ENCODE results near the gene GTF2E1. TPM values are rescaled to one million over a fixed set of nuclear protein-coding genes. Genes with fewer than 3 reads are reported as not detected.
"Not testable (repeated sequence)": the region's sequence is repeated elsewhere in the genome, so short reads cannot be mapped to it uniquely, and the experiment has no call there.

GTF2E1 gene
- total and polyA plus RNA-seq, 5 donors, result 4.9 to 13.9 (median 11.4) TPM

- intact Hi-C loops (cut with DNase I), result no loop called here
- 83% methylated on average over 4 of the region's 4 CpGs for WGBS
- DNase-seq, result no peak
- Histone ChIP-seq H3K27ac (ENCODE audit: low read length) (no peak overlapping the region), H3K27me3 (ENCODE audit: control insufficient read depth, insufficient read depth) (no peaks in the 10 kb centered on the region), H3K9me3 (ENCODE audit: control insufficient read depth, low read length) (no peaks in the 10 kb centered on the region), H3K4me3 (ENCODE audit: low read length) (no peak overlapping the region), H3K4me1 (ENCODE audit: control insufficient read depth, insufficient read depth, low read length) (no peaks in the 10 kb centered on the region)
- no peak for ATAC-seq
Measured at GRCh38 chr3:120775411-120775810, 32.9 kb downstream of the GTF2E1 start.

GRCh38 chr3:120778776-120779175 lies 36.2 kb downstream of the GTF2E1 start:
- 96% methylated on average over 3 of the region's 3 CpGs for WGBS

GRCh38 chr3:120780977-120781376 lies 38.4 kb downstream of the GTF2E1 start:
- ATAC-seq, result no peak
- intact Hi-C loops (cut with DNase I), result no loop called here
- DNase-seq, result peak in 2 of 3 donors; percentile 10 to 43
- WGBS, result 83% methylated on average over 13 of the region's 13 CpGs
- Histone ChIP-seq H3K27ac (ENCODE audit: low read length) (no peak overlapping the region), H3K4me3 (ENCODE audit: low read length) (no peak overlapping the region), H3K4me1 (ENCODE audit: control insufficient read depth, insufficient read depth, low read length) (no peaks in the 10 kb centered on the region), H3K27me3 (ENCODE audit: control insufficient read depth, insufficient read depth) (no peaks in the 10 kb centered on the region), H3K9me3 (ENCODE audit: control insufficient read depth, low read length) (no peaks in the 10 kb centered on the region)

More at GRCh38 chr3:120778776-120779175, 36.2 kb downstream of the GTF2E1 start:
- H3K27me3 ChIP-seq (ENCODE audit: control insufficient read depth, insufficient read depth), result no peaks in the 10 kb centered on the region
- intact Hi-C loops (cut with DNase I), result no loop called here
- DNase-seq, result no peak
- H3K4me1 ChIP-seq (ENCODE audit: control insufficient read depth, insufficient read depth, low read length), result no peaks in the 10 kb centered on the region
- no peaks in the 10 kb centered on the region for H3K9me3 ChIP-seq (ENCODE audit: control insufficient read depth, low read length)
- no peak overlapping the region for H3K27ac ChIP-seq (ENCODE audit: low read length)
- no peak overlapping the region for H3K4me3 ChIP-seq (ENCODE audit: low read length)
- no peak for ATAC-seq

- DNase-seq; H3K9me3 ChIP-seq (ENCODE audit: control insufficient read depth, low read length); H3K27ac ChIP-seq (ENCODE audit: low read length); H3K4me3 ChIP-seq (ENCODE audit: low read length); ATAC-seq; H3K27me3 ChIP-seq (ENCODE audit: control insufficient read depth, insufficient read depth); intact Hi-C loops (cut with DNase I); H3K4me1 ChIP-seq (ENCODE audit: control insufficient read depth, insufficient read depth, low read length): not testable (repeated sequence)
- 70% methylated on average over 5 of the region's 5 CpGs for WGBS
Measured at GRCh38 chr3:120785832-120786231, 43.3 kb downstream of the GTF2E1 start.

- WGBS, result 93% methylated on average over 1 of the region's 1 CpG
- Histone ChIP-seq H3K27me3 (ENCODE audit: control insufficient read depth, insufficient read depth) (no peaks in the 10 kb centered on the region), H3K9me3 (ENCODE audit: control insufficient read depth, low read length) (no peaks in the 10 kb centered on the region), H3K4me1 (ENCODE audit: control insufficient read depth, insufficient read depth, low read length) (no peaks in the 10 kb centered on the region), H3K4me3 (ENCODE audit: low read length) (no peak overlapping the region), H3K27ac (ENCODE audit: low read length) (no peak overlapping the region)
- no peak for ATAC-seq
- intact Hi-C loops (cut with DNase I), result loop anchor here in 2 of 4 donors (5.0 to 10.0 kb wide), 2 partner anchors 226 to 229 kb away; no protein-coding TSS in a partner anchor
- DNase-seq, result no peak
Measured at GRCh38 chr3:120791010-120791409, 48.5 kb downstream of the GTF2E1 start.

- intact Hi-C loops (cut with DNase I), result loop anchor here in 2 of 4 donors (5.0 to 10.0 kb wide), 2 partner anchors 227 to 230 kb away; no protein-coding TSS in a partner anchor
- Histone ChIP-seq H3K27ac (ENCODE audit: low read length) (no peak overlapping the region), H3K4me1 (ENCODE audit: control insufficient read depth, insufficient read depth, low read length) (no peaks in the 10 kb centered on the region), H3K9me3 (ENCODE audit: control insufficient read depth, low read length) (no peaks in the 10 kb centered on the region), H3K27me3 (ENCODE audit: control insufficient read depth, insufficient read depth) (no peaks in the 10 kb centered on the region), H3K4me3 (ENCODE audit: low read length) (no peak overlapping the region)
- WGBS, result 34% methylated on average over 1 of the region's 1 CpG
- ATAC-seq (no peak), DNase-seq (no peak)
Measured at GRCh38 chr3:120791913-120792312, 49.4 kb downstream of the GTF2E1 start.

- H3K9me3 ChIP-seq (ENCODE audit: control insufficient read depth, low read length), result no peaks in the 10 kb centered on the region
- no peak for ATAC-seq
- intact Hi-C loops (cut with DNase I), result loop anchor here in 2 of 4 donors (5.0 to 10.0 kb wide), 2 partner anchors 229 to 231 kb away; no protein-coding TSS in a partner anchor
- H3K27ac ChIP-seq (ENCODE audit: low read length), result no peak overlapping the region
- 39% methylated on average over 1 of the region's 1 CpG for WGBS
- no peaks in the 10 kb centered on the region for H3K27me3 ChIP-seq (ENCODE audit: control insufficient read depth, insufficient read depth)
- H3K4me1 ChIP-seq (ENCODE audit: control insufficient read depth, insufficient read depth, low read length), result no peaks in the 10 kb centered on the region
- no peak overlapping the region for H3K4me3 ChIP-seq (ENCODE audit: low read length)
- DNase-seq, result no peak
Measured at GRCh38 chr3:120793601-120794000, 51.1 kb downstream of the GTF2E1 start.

GRCh38 chr3:120795017-120795648 lies 52.6 kb downstream of the GTF2E1 start:
- peak; percentile 81 to 89 for ATAC-seq
- H3K4me1 ChIP-seq (ENCODE audit: control insufficient read depth, insufficient read depth, low read length), result no peaks in the 10 kb centered on the region
- no peak overlapping the region for H3K27ac ChIP-seq (ENCODE audit: low read length)
- no peak overlapping the region for H3K4me3 ChIP-seq (ENCODE audit: low read length)
- intact Hi-C loops (cut with DNase I), result loop anchor here in 3 of 4 donors (2.0 to 10.0 kb wide), 4 partner anchors 230 to 553 kb away; no protein-coding TSS in a partner anchor
- no peaks in the 10 kb centered on the region for H3K27me3 ChIP-seq (ENCODE audit: control insufficient read depth, insufficient read depth)
- 33% methylated on average over 5 of the region's 5 CpGs for WGBS
- peak; percentile 74 to 92 (median 85) for DNase-seq
- H3K9me3 ChIP-seq (ENCODE audit: control insufficient read depth, low read length), result no peaks in the 10 kb centered on the region

GRCh38 chr3:120795959-120796358 lies 53.4 kb downstream of the GTF2E1 start:
- ATAC-seq (no peak), DNase-seq (no peak)
- H3K27ac ChIP-seq (ENCODE audit: low read length), result no peak overlapping the region
- WGBS, result 68% methylated on average over 2 of the region's 2 CpGs
- no peaks in the 10 kb centered on the region for H3K27me3 ChIP-seq (ENCODE audit: control insufficient read depth, insufficient read depth)
- H3K4me3 ChIP-seq (ENCODE audit: low read length), result no peak overlapping the region
- H3K9me3 ChIP-seq (ENCODE audit: control insufficient read depth, low read length), result no peaks in the 10 kb centered on the region
- no peaks in the 10 kb centered on the region for H3K4me1 ChIP-seq (ENCODE audit: control insufficient read depth, insufficient read depth, low read length)
- intact Hi-C loops (cut with DNase I), result loop anchor here in 3 of 4 donors (2.0 to 10.0 kb wide), 4 partner anchors 231 to 554 kb away; no protein-coding TSS in a partner anchor

- H3K4me3 ChIP-seq (ENCODE audit: low read length), result no peak overlapping the region
- H3K9me3 ChIP-seq (ENCODE audit: control insufficient read depth, low read length), result no peaks in the 10 kb centered on the region
- H3K4me1 ChIP-seq (ENCODE audit: control insufficient read depth, insufficient read depth, low read length), result no peaks in the 10 kb centered on the region
- WGBS, result 87% methylated on average over 6 of the region's 6 CpGs
- ATAC-seq (no peak), DNase-seq (no peak)
- intact Hi-C loops (cut with DNase I), result loop anchor here in 3 of 4 donors (5.0 to 10.0 kb wide), 3 partner anchors 232 to 555 kb away; no protein-coding TSS in a partner anchor
- H3K27ac ChIP-seq (ENCODE audit: low read length), result no peak overlapping the region
- H3K27me3 ChIP-seq (ENCODE audit: control insufficient read depth, insufficient read depth), result no peaks in the 10 kb centered on the region
Measured at GRCh38 chr3:120796976-120797375, 54.4 kb downstream of the GTF2E1 start.

- Histone ChIP-seq H3K27ac (ENCODE audit: low read length) (no peak overlapping the region), H3K4me3 (ENCODE audit: low read length) (no peak overlapping the region), H3K4me1 (ENCODE audit: control insufficient read depth, insufficient read depth, low read length) (no peaks in the 10 kb centered on the region), H3K9me3 (ENCODE audit: control insufficient read depth, low read length) (no peaks in the 10 kb centered on the region), H3K27me3 (ENCODE audit: control insufficient read depth, insufficient read depth) (no peaks in the 10 kb centered on the region)
- WGBS, result 87% methylated on average over 2 of the region's 2 CpGs
- intact Hi-C loops (cut with DNase I), result loop anchor here in 3 of 4 donors (5.0 to 10.0 kb wide), 3 partner anchors 233 to 556 kb away; no protein-coding TSS in a partner anchor
- DNase-seq (no peak), ATAC-seq (no peak)
Measured at GRCh38 chr3:120797857-120798256, 55.3 kb downstream of the GTF2E1 start.

Data from right cardiac atrium (tissue), 5 donors.